HepG2 (cell line): ENCODE results near the gene LMCD1. TPM values are rescaled to one million over a fixed set of nuclear protein-coding genes. Genes with fewer than 3 reads are reported as not detected.
A peak's percentile ranks its signal among the peaks of the same experiment; 100 is the strongest.

Experiments used
- ATAC-seq: fragments of 200-7000 bp; cut with Tn5 transposase; 3 replicates; pipeline ENCODE4 v1.9.1; 2020; ENCODE audit warnings: mild to moderate bottlenecking, moderate library complexity
- BruUV-seq: library from RNA; stranded (reverse); fragments of 400-500 nt; replicated peaks from 2 replicates; lab custom pipeline; 2021; lab: Mats Ljungman, UMichigan
- CTCF ChIA-PET: fragments of 300-600 bp; formaldehyde crosslinking; extraction: SDS; loops from one replicate; lab custom pipeline; 2021; ENCODE audit warnings: low total read pairs, inconsistent platforms, low intra/inter-chr PET ratio; lab: Yijun Ruan, JAX
- POLR2A ChIA-PET: fragments of 350-600 bp; sonication (Branson Sonifier 250); formaldehyde crosslinking; loops from one replicate; lab custom pipeline; 2020; ENCODE audit warnings: antibody characterized with exemption, inconsistent platforms; lab: Yijun Ruan, JAX
- DNase-seq: peaks from one replicate; pipeline ENCODE4 v3.0.0-alpha.2; 2015; ENCODE audit warnings: low spot score
- FAIRE-seq: peaks from 3 replicates; lab custom pipeline; 2011; peaks lifted over from hg19 to GRCh38; lab: Jason Lieb, UNC
- H2AFZ ChIP-seq: one replicate; pipeline ENCODE4 v1.6.1; 2011; ENCODE audit warnings: low read length, inconsistent platforms
- H3K27ac ChIP-seq: fragments of 300-600 bp; 3 replicates; pipeline ENCODE4 v1.8.0; 2011; ENCODE audit warnings: mixed run types, mild to moderate bottlenecking, mixed read lengths, low read length, inconsistent platforms; ENCODE audit not compliant: insufficient read depth; ENCODE audit errors: extremely low read length
- H3K27me3 ChIP-seq, 2 experiments: fragments of 200-600 bp in 1 of 2; 2 replicates in 1 of 2; 3 replicates in 1 of 2; pipeline versions ENCODE4 v1.6.0 to v1.8.0; 2011; ENCODE audit warnings: low read length in 2 of 2, mild to moderate bottlenecking in 2 of 2, moderate library complexity in 2 of 2, inconsistent platforms in 1 of 2; ENCODE audit not compliant: insufficient read depth in 2 of 2, control insufficient read depth in 1 of 2
- H3K36me3 ChIP-seq, 2 experiments: fragments of 200-600 bp in 1 of 2; replicated peaks in 1 of 2; 2 replicates in 1 of 2; 3 replicates in 1 of 2; pipeline versions ENCODE4 v1.5.1 to v1.8.0; 2011; ENCODE audit warnings: low read length in 2 of 2, inconsistent platforms in 1 of 2; ENCODE audit not compliant: insufficient read depth in 2 of 2, control insufficient read depth in 1 of 2
- H3K4me1 ChIP-seq: 2 replicates; pipeline ENCODE4 v1.5.1; 2012; ENCODE audit warnings: low read length, inconsistent platforms; ENCODE audit not compliant: insufficient read depth
- H3K4me2 ChIP-seq: 2 replicates; pipeline ENCODE4 v1.6.0; 2011; ENCODE audit warnings: low read depth, low read length, inconsistent platforms
- H3K4me3 ChIP-seq, 3 experiments: fragments of 200-600 bp in 1 of 3; sonication (generic), shearing (Covaris generic) in 1 of 3; replicated peaks in 1 of 3; 2 replicates each; pipeline ENCODE4 v1.5.1; 2011 to 2016; ENCODE audit warnings: low read length in 3 of 3, inconsistent platforms in 2 of 3, low read depth in 2 of 3, mild to moderate bottlenecking in 2 of 3, control low read depth in 1 of 3, mixed read lengths in 1 of 3; ENCODE audit not compliant: insufficient read depth in 1 of 3
- H3K79me2 ChIP-seq: one replicate; pipeline ENCODE4 v1.6.1; 2011; ENCODE audit warnings: low read length, inconsistent platforms; ENCODE audit not compliant: insufficient read depth
- H3K9ac ChIP-seq: 2 replicates; pipeline ENCODE4 v1.6.0; 2011; ENCODE audit warnings: mild to moderate bottlenecking, low read depth, low read length, inconsistent platforms; ENCODE audit not compliant: insufficient read depth
- H3K9me3 ChIP-seq: 2 replicates; pipeline ENCODE4 v1.5.1; 2012; ENCODE audit warnings: mild to moderate bottlenecking, low read length
- H4K20me1 ChIP-seq: 2 replicates; pipeline ENCODE4 v1.6.0; 2011; ENCODE audit warnings: inconsistent platforms, mild to moderate bottlenecking, low read length, moderate library complexity; ENCODE audit not compliant: insufficient read depth
- GLI4 ChIP-seq: sonication (generic); formaldehyde crosslinking; IDR thresholded peaks from 2 replicates; pipeline ENCODE4 v1.5.1; 2020; ENCODE audit warnings: missing genetic modification reagents, mild to moderate bottlenecking, moderate library complexity, borderline replicate concordance
- NCOR1 ChIP-seq: fragments of 200-600 bp; sonication (generic); IDR thresholded peaks from 2 replicates; pipeline ENCODE4 v1.7.0; 2017; ENCODE audit warnings: antibody characterized with exemption, low read length, borderline replicate concordance
- SMAD1 ChIP-seq: sonication (generic); formaldehyde crosslinking; IDR thresholded peaks from 2 replicates; pipeline ENCODE4 v1.4.0; 2020; ENCODE audit warnings: missing genetic modification reagents, low read depth, mild to moderate bottlenecking, borderline replicate concordance
- SYNCRIP ChIP-seq: fragments of 200-400 bp; formaldehyde crosslinking; IDR thresholded peaks from 2 replicates; pipeline ENCODE4 v1.6.1; 2018; ENCODE audit warnings: mild to moderate bottlenecking, low read depth, low read length; ENCODE audit not compliant: insufficient read depth
- ZMYM2 ChIP-seq: sonication (generic); formaldehyde crosslinking; IDR thresholded peaks from 2 replicates; pipeline ENCODE4 v1.8.0; 2022; ENCODE audit warnings: mild to moderate bottlenecking, missing genetic modification reagents
- ZNF557 ChIP-seq: sonication (generic); formaldehyde crosslinking; IDR thresholded peaks from 2 replicates; pipeline ENCODE4 v1.4.0; 2020; ENCODE audit warnings: missing genetic modification reagents
- ZNF562 ChIP-seq: sonication (generic); formaldehyde crosslinking; IDR thresholded peaks from 2 replicates; pipeline ENCODE4 v1.8.0; 2022; ENCODE audit warnings: missing genetic modification reagents, borderline replicate concordance
- ZNF629 ChIP-seq: sonication (generic); formaldehyde crosslinking; conservative IDR thresholded peaks from 2 replicates; pipeline ENCODE4 v1.5.0; 2020; ENCODE audit warnings: missing genetic modification reagents
- ZNF878 ChIP-seq: sonication (generic); formaldehyde crosslinking; IDR thresholded peaks from 2 replicates; pipeline ENCODE4 v1.8.1; 2023; ENCODE audit warnings: mild to moderate bottlenecking, missing genetic modification reagents, moderate library complexity
- ZNF891 ChIP-seq: sonication (generic); formaldehyde crosslinking; IDR thresholded peaks from 2 replicates; pipeline ENCODE4 v1.5.0; 2020; ENCODE audit warnings: mild to moderate bottlenecking, missing genetic modification reagents
- WGBS: methylation state at CpG from one replicate; pipeline ENCODE4 v1.1.6; 2017; ENCODE audit warnings: low lambda C conversion rate; 5-methylcytosine and 5-hydroxymethylcytosine counted together
- in situ Hi-C: cut with HindIII; loops from 2 replicates; pipeline ENCODE4 v1.10.0; 2017; ENCODE audit warnings: low pct_unique_long_range_greater_than_20kb; ENCODE audit not compliant: extremely low pct_ligation_motif_present
- intact Hi-C: fragments of 100-400 bp; cut with micrococcal nuclease; formaldehyde crosslinking; loops from one replicate; pipeline ENCODE4 v1.10.0; 2022; ENCODE audit not compliant: unreplicated experiment
- polyA plus RNA-seq, 8 experiments: library from polyadenylated mRNA; depleted of rRNA in 3 of 8; stranded (reverse) in 7 of 8; unstranded in 1 of 8; fragments of >200 nt; fragmentation: Illumina TruSeq in 4 of 8; extraction: Trizol in 4 of 8; gene quantifications; 2 replicates each; pipeline versions ENCODE4 v1.2.1 to v1.2.3, GENCODE V29; 2011 to 2016; ENCODE audit warnings: low read depth in 4 of 8, missing spikeins in 1 of 8, mixed read lengths in 1 of 8; ENCODE audit not compliant: insufficient read depth in 1 of 8
- total RNA-seq, 5 experiments: library from RNA; depleted of rRNA; stranded (reverse); fragments of >200 nt; fragmentation: Illumina TruSeq; extraction: Trizol; gene quantifications; 2 replicates each; pipeline ENCODE4 v1.2.3, GENCODE V29; 2016; ENCODE audit warnings: low read depth in 1 of 5
- TF ChIP-seq, protein P1 (sequence below): sonication (generic); formaldehyde crosslinking; IDR thresholded peaks from 2 replicates; pipeline ENCODE4 v1.5.0; 2020; ENCODE audit warnings: mild to moderate bottlenecking, missing genetic modification reagents, borderline replicate concordance
- TF ChIP-seq, protein P2 (sequence below): sonication (generic); formaldehyde crosslinking; IDR thresholded peaks from 2 replicates; pipeline ENCODE4 v1.8.1; 2023; ENCODE audit warnings: missing genetic modification reagents, inconsistent platforms, borderline replicate concordance

Gene LMCD1
- total and polyA plus RNA-seq, 2 of the 13 experiments (the other 11 are each of a cell fraction or from before 2014, with no cell fraction given), result 6.2 to 7.1 TPM

GRCh38 chr3:8536096-8537056 lies 34.8 kb downstream of the LMCD1 start (continued):
- no peak for TF ChIP-seq SYNCRIP
- no peak for TF ChIP-seq GLI4
- no peak for TF ChIP-seq ZNF557 (CRISPR knock-in tag)
- TF ChIP-seq ZMYM2, result no peak
- no peak for TF ChIP-seq SMAD1 (CRISPR knock-in tag)
- TF ChIP-seq, protein P1, sequence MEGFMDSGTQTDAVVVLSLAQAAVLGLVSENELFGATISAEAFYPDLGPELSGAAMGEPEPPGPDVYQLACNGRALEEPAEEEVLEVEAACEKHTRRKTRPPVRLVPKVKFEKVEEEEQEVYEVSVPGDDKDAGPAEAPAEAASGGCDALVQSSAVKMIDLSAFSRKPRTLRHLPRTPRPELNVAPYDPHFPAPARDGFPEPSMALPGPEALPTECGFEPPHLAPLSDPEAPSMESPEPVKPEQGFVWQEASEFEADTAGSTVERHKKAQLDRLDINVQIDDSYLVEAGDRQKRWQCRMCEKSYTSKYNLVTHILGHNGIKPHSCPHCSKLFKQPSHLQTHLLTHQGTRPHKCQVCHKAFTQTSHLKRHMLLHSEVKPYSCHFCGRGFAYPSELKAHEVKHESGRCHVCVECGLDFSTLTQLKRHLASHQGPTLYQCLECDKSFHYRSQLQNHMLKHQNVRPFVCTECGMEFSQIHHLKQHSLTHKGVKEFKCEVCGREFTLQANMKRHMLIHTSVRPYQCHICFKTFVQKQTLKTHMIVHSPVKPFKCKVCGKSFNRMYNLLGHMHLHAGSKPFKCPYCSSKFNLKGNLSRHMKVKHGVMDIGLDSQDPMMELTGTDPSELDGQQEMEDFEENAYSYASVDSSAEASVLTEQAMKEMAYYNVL (CRISPR knock-in tag), result no peak

GRCh38 chr3:8537440-8537839 lies 35.8 kb downstream of the LMCD1 start:
- no peaks in the 10 kb centered on the region for H4K20me1 ChIP-seq
- no peak overlapping the region for H2AFZ ChIP-seq
- 77% methylated on average over 1 of the region's 1 CpG for WGBS
- ATAC-seq, result no peak
- H3K79me2 ChIP-seq, result no peaks in the 10 kb centered on the region
- H3K9me3 ChIP-seq, result peaks cover 7% of the 10 kb centered on the region
- H3K4me2 ChIP-seq, result no peak overlapping the region
- CTCF ChIA-PET, result no interaction called here
- no peak overlapping the region for H3K4me3 ChIP-seq
- no TSS peak for BruUV-seq
- no peak overlapping the region for H3K27ac ChIP-seq
- intact Hi-C loops (no loop called here), in situ Hi-C loops (no loop called here)
- TF ChIP-seq, protein P2, sequence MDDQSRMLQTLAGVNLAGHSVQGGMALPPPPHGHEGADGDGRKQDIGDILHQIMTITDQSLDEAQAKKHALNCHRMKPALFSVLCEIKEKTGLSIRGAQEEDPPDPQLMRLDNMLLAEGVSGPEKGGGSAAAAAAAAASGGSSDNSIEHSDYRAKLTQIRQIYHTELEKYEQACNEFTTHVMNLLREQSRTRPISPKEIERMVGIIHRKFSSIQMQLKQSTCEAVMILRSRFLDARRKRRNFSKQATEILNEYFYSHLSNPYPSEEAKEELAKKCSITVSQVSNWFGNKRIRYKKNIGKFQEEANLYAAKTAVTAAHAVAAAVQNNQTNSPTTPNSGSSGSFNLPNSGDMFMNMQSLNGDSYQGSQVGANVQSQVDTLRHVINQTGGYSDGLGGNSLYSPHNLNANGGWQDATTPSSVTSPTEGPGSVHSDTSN, result no peak
- TF ChIP-seq ZNF562 (no peak), ZNF878 (CRISPR knock-in tag) (no peak), ZNF629 (CRISPR knock-in tag) (peak; percentile 82), NCOR1 (no peak), ZNF891 (CRISPR knock-in tag) (no peak)
- DNase-seq, result no peak
- peaks cover 7% of the 10 kb centered on the region for H3K4me1 ChIP-seq
- H3K36me3 ChIP-seq, result peaks cover 5 to 15% of the 10 kb centered on the region in 2 experiments
- FAIRE-seq, result no peak
- no peaks in the 10 kb centered on the region for H3K27me3 ChIP-seq
- POLR2A ChIA-PET, result no interaction called here
- no peak overlapping the region for H3K9ac ChIP-seq
